GM19455 (cell line): ENCODE results near the gene TEX14.
"Not testable (repeated sequence)": the region's sequence is repeated elsewhere in the genome, so short reads cannot be mapped to it uniquely, and the experiment has no call there.

Experiments
- ATAC-seq: cut with Tn5 transposase; IDR thresholded peaks from one replicate; pipeline ENCODE4 v1.9.1; 2021; ENCODE audit not compliant: unreplicated experiment

The TEX14 gene

GRCh38 chr17:58658804-58659713 lies 32.8 kb downstream of the TEX14 start:
- ATAC-seq, result peak; percentile 82

- not testable (repeated sequence) for ATAC-seq
These were observed 33.7 kb downstream of the TEX14 start for GRCh38 chr17:58657962-58658803.

- no peak for ATAC-seq
These were observed 43.6 kb downstream of the TEX14 start for GRCh38 chr17:58648236-58648635.

- no peak for ATAC-seq
These were observed 48.7 kb downstream of the TEX14 start for GRCh38 chr17:58643147-58643546.

GRCh38 chr17:58641887-58642311 lies 49.9 kb downstream of the TEX14 start:
- no peak for ATAC-seq

- no peak for ATAC-seq
These were observed 51.6 kb downstream of the TEX14 start for GRCh38 chr17:58640202-58640601.

GRCh38 chr17:58639681-58640080 lies 52.2 kb downstream of the TEX14 start:
- no peak for ATAC-seq

- ATAC-seq, result no peak
These were observed 54.8 kb downstream of the TEX14 start for GRCh38 chr17:58637011-58637570.

- ATAC-seq, result no peak
These were observed 59.2 kb downstream of the TEX14 start for GRCh38 chr17:58632324-58633314.

GRCh38 chr17:58631523-58632323 lies 60.1 kb downstream of the TEX14 start:
- ATAC-seq, result peak; percentile 85

- no peak for ATAC-seq
These were observed 60.8 kb downstream of the TEX14 start for GRCh38 chr17:58630883-58631522.

- no peak for ATAC-seq
These were observed 64.9 kb downstream of the TEX14 start for GRCh38 chr17:58626905-58627304.

- ATAC-seq, result no peak
These were observed 67.1 kb downstream of the TEX14 start for GRCh38 chr17:58624751-58625150.

- ATAC-seq, result peak; percentile 68
These were observed 70.7 kb downstream of the TEX14 start for GRCh38 chr17:58621174-58621573.

- no peak for ATAC-seq
These were observed 73.5 kb downstream of the TEX14 start for GRCh38 chr17:58618336-58618735.

GRCh38 chr17:58617563-58617962 lies 74.3 kb downstream of the TEX14 start:
- ATAC-seq, result no peak

GRCh38 chr17:58615768-58616659 lies 75.8 kb downstream of the TEX14 start:
- ATAC-seq, result peak; percentile 83

GRCh38 chr17:58614859-58615459 lies 76.9 kb downstream of the TEX14 start:
- no peak for ATAC-seq
